ENCODE measurements around the gene TMEFF2.
"Not testable (repeated sequence)": the region's sequence is repeated elsewhere in the genome, so short reads cannot be mapped to it uniquely, and the experiment has no call there.

Gene TMEFF2

GRCh38 chr2:192127434-192127833 lies 67.3 kb downstream of the TMEFF2 start:
- no peak for DNase-seq

GRCh38 chr2:192126912-192127311 lies 67.8 kb downstream of the TMEFF2 start:
- no peak for DNase-seq

GRCh38 chr2:192126426-192126825 lies 68.3 kb downstream of the TMEFF2 start:
- no peak for DNase-seq

- DNase-seq = no peak
Measured at GRCh38 chr2:192124571-192124970, 70.2 kb downstream of the TMEFF2 start.

- DNase-seq = no peak
Measured at GRCh38 chr2:192123847-192124246, 70.9 kb downstream of the TMEFF2 start.

GRCh38 chr2:192122946-192123345 lies 71.8 kb downstream of the TMEFF2 start:
- no peak for DNase-seq

GRCh38 chr2:192122141-192122540 lies 72.6 kb downstream of the TMEFF2 start:
- no peak for DNase-seq

GRCh38 chr2:192119536-192119935 lies 75.2 kb downstream of the TMEFF2 start:
- no peak for DNase-seq

GRCh38 chr2:192117705-192118104 lies 77.0 kb downstream of the TMEFF2 start:
- no peak for DNase-seq

- not testable (repeated sequence) for DNase-seq
Measured at GRCh38 chr2:192111536-192111935, 83.2 kb downstream of the TMEFF2 start.

GRCh38 chr2:192099742-192100141 lies 95.0 kb downstream of the TMEFF2 start:
- no peak for DNase-seq

GRCh38 chr2:192098814-192099491 lies 95.8 kb downstream of the TMEFF2 start:
- DNase-seq = no peak

- no peak for DNase-seq
Measured at GRCh38 chr2:192091476-192091875, 103.3 kb downstream of the TMEFF2 start.

GRCh38 chr2:192090911-192091310 lies 103.8 kb downstream of the TMEFF2 start:
- no peak for DNase-seq

GRCh38 chr2:192087398-192087958 lies 107.3 kb downstream of the TMEFF2 start:
- DNase-seq = no peak

- no peak for DNase-seq
Measured at GRCh38 chr2:192082121-192082520, 112.6 kb downstream of the TMEFF2 start.

GRCh38 chr2:192080096-192080495 lies 114.6 kb downstream of the TMEFF2 start:
- not testable (repeated sequence) for DNase-seq

GRCh38 chr2:192073878-192074277 lies 120.9 kb downstream of the TMEFF2 start:
- no peak for DNase-seq

GRCh38 chr2:192072778-192073177 lies 122.0 kb downstream of the TMEFF2 start:
- no peak for DNase-seq

GRCh38 chr2:192072261-192072660 lies 122.5 kb downstream of the TMEFF2 start:
- DNase-seq = no peak

GRCh38 chr2:192070099-192070498 lies 124.6 kb downstream of the TMEFF2 start:
- no peak for DNase-seq

GRCh38 chr2:192069417-192069816 lies 125.3 kb downstream of the TMEFF2 start:
- DNase-seq = no peak

GRCh38 chr2:192068966-192069365 lies 125.8 kb downstream of the TMEFF2 start:
- DNase-seq = no peak

GRCh38 chr2:192067631-192068030 lies 127.1 kb downstream of the TMEFF2 start:
- no peak for DNase-seq

- DNase-seq = no peak
Measured at GRCh38 chr2:192064459-192064858, 130.3 kb downstream of the TMEFF2 start.
